HEK293 (cell line): ENCODE results near the gene TAF5L.

Experiments used
- CTCF ChIA-PET: fragments of 350-600 bp; formaldehyde crosslinking; extraction: SDS; loops from one replicate; lab custom pipeline; 2021; ENCODE audit warnings: antibody characterized with exemption; lab: Yijun Ruan, JAX
- POLR2A ChIA-PET: fragments of 300-600 bp; formaldehyde crosslinking; extraction: SDS; loops from one replicate; lab custom pipeline; 2020; ENCODE audit warnings: antibody characterized with exemption, inconsistent platforms; lab: Yijun Ruan, JAX
- H3K27ac ChIP-seq: fragments of 200-500 bp; sonication (Bioruptor generic); 2 replicates; pipeline ENCODE4 v1.5.1; 2014; ENCODE audit warnings: low read depth, low read length, control low read depth, inconsistent platforms; ENCODE audit errors: extremely low read depth
- H3K36me3 ChIP-seq, 2 experiments: fragments of 200-500 bp in 1 of 2; sonication (Bioruptor generic) in 1 of 2; 1 replicate in 1 of 2; 2 replicates in 1 of 2; pipeline ENCODE4 v1.5.1; 2014 to 2017; ENCODE audit warnings: inconsistent platforms in 2 of 2, low read length in 2 of 2; ENCODE audit not compliant: control insufficient read depth in 2 of 2, insufficient read depth in 1 of 2
- H3K4me1 ChIP-seq: fragments of 200-500 bp; sonication (Bioruptor generic); 2 replicates; pipeline ENCODE4 v1.5.1; 2014; ENCODE audit warnings: mild to moderate bottlenecking, low read length, inconsistent platforms; ENCODE audit not compliant: control insufficient read depth, insufficient read depth
- H3K4me3 ChIP-seq: 2 replicates; pipeline ENCODE4 v1.5.1; 2011; ENCODE audit warnings: low read depth, mild to moderate bottlenecking, control low read depth, low read length, moderate library complexity
- H3K9me3 ChIP-seq: fragments of 200-500 bp; sonication (Bioruptor generic); 2 replicates; pipeline ENCODE4 v1.5.1; 2014; ENCODE audit warnings: low read depth, low read length, inconsistent platforms; ENCODE audit not compliant: control insufficient read depth, insufficient read depth
- BCL11A ChIP-seq: fragments of 450-650 bp; formaldehyde crosslinking; IDR thresholded peaks from 2 replicates; pipeline ENCODE4 v1.5.1; 2016; ENCODE audit warnings: low read depth, missing biosample characterization, missing genetic modification characterization
- KLF8 ChIP-seq: fragments of 450-650 bp; formaldehyde crosslinking; IDR thresholded peaks from 2 replicates; pipeline ENCODE4 v1.5.1; 2016; ENCODE audit warnings: missing biosample characterization, missing genetic modification characterization
- OSR2 ChIP-seq: fragments of 450-650 bp; formaldehyde crosslinking; IDR thresholded peaks from 2 replicates; pipeline ENCODE4 v1.5.1; 2016; ENCODE audit warnings: missing biosample characterization, missing genetic modification characterization
- PRDM4 ChIP-seq: fragments of 450-650 bp; formaldehyde crosslinking; IDR thresholded peaks from 2 replicates; pipeline ENCODE4 v1.5.1; 2017; ENCODE audit warnings: missing biosample characterization, missing genetic modification characterization
- YY2 ChIP-seq: fragments of 450-650 bp; formaldehyde crosslinking; IDR thresholded peaks from 2 replicates; pipeline ENCODE4 v1.5.1; 2016; ENCODE audit warnings: missing biosample characterization, missing genetic modification characterization
- ZBTB48 ChIP-seq: fragments of 450-650 bp; formaldehyde crosslinking; IDR thresholded peaks from 2 replicates; pipeline ENCODE4 v1.5.1; 2016; ENCODE audit warnings: missing biosample characterization, missing genetic modification characterization
- ZBTB8A ChIP-seq: fragments of 450-650 bp; formaldehyde crosslinking; IDR thresholded peaks from 2 replicates; pipeline ENCODE4 v1.5.1; 2016; ENCODE audit warnings: missing biosample characterization, missing genetic modification characterization
- ZNF112 ChIP-seq: fragments of 450-650 bp; formaldehyde crosslinking; IDR thresholded peaks from 2 replicates; pipeline ENCODE4 v1.5.0; 2017; ENCODE audit warnings: missing biosample characterization, missing genetic modification characterization
- ZNF114 ChIP-seq: fragments of 450-650 bp; formaldehyde crosslinking; IDR thresholded peaks from 2 replicates; pipeline ENCODE4 v1.5.0; 2017; ENCODE audit warnings: missing biosample characterization, missing genetic modification characterization
- ZNF157 ChIP-seq: fragments of 450-650 bp; formaldehyde crosslinking; IDR thresholded peaks from 2 replicates; pipeline ENCODE4 v1.5.1; 2016; ENCODE audit warnings: missing biosample characterization, missing genetic modification characterization
- ZNF16 ChIP-seq: fragments of 450-650 bp; formaldehyde crosslinking; IDR thresholded peaks from 2 replicates; pipeline ENCODE4 v1.5.1; 2016; ENCODE audit warnings: low read depth, missing biosample characterization, missing genetic modification characterization
- ZNF404 ChIP-seq: fragments of 450-650 bp; formaldehyde crosslinking; IDR thresholded peaks from 2 replicates; pipeline ENCODE4 v1.5.1; 2017; ENCODE audit warnings: missing biosample characterization, missing genetic modification characterization
- ZNF529 ChIP-seq: fragments of 450-650 bp; formaldehyde crosslinking; IDR thresholded peaks from 2 replicates; pipeline ENCODE4 v1.5.1; 2017; ENCODE audit warnings: missing genetic modification characterization, missing biosample characterization; ENCODE audit not compliant: insufficient replicate concordance
- ZNF548 ChIP-seq: fragments of 450-650 bp; formaldehyde crosslinking; IDR thresholded peaks from 2 replicates; pipeline ENCODE4 v1.5.1; 2016; ENCODE audit warnings: missing biosample characterization, missing genetic modification characterization
- ZNF549 ChIP-seq: fragments of 450-650 bp; IDR thresholded peaks from 2 replicates; pipeline ENCODE4 v1.5.1; 2018; ENCODE audit warnings: missing biosample characterization, missing genetic modification characterization, mild to moderate bottlenecking, inconsistent platforms, moderate library complexity
- ZNF558 ChIP-seq: fragments of 450-650 bp; formaldehyde crosslinking; IDR thresholded peaks from 2 replicates; pipeline ENCODE4 v1.5.1; 2016; ENCODE audit warnings: missing biosample characterization, missing genetic modification characterization
- ZNF600 ChIP-seq: fragments of 450-650 bp; formaldehyde crosslinking; IDR thresholded peaks from 2 replicates; pipeline ENCODE4 v1.5.1; 2016; ENCODE audit warnings: missing biosample characterization, missing genetic modification characterization
- ZNF843 ChIP-seq: fragments of 450-650 bp; formaldehyde crosslinking; IDR thresholded peaks from 2 replicates; pipeline ENCODE4 v1.5.1; 2016; ENCODE audit warnings: missing biosample characterization, missing genetic modification characterization
- ZSCAN5A ChIP-seq: fragments of 450-650 bp; formaldehyde crosslinking; IDR thresholded peaks from 2 replicates; pipeline ENCODE4 v1.5.1; 2016; ENCODE audit warnings: missing biosample characterization, missing genetic modification characterization
- TF ChIP-seq, protein P1 (sequence below): fragments of 450-650 bp; formaldehyde crosslinking; IDR thresholded peaks from 2 replicates; pipeline ENCODE4 v1.5.1; 2017; ENCODE audit warnings: missing biosample characterization, missing genetic modification characterization
- TF ChIP-seq, protein P2 (sequence below): fragments of 450-650 bp; formaldehyde crosslinking; IDR thresholded peaks from 2 replicates; pipeline ENCODE4 v1.5.1; 2017; ENCODE audit warnings: missing biosample characterization, missing genetic modification characterization
- TF ChIP-seq, protein P3 (sequence below): fragments of 450-650 bp; formaldehyde crosslinking; IDR thresholded peaks from 2 replicates; pipeline ENCODE4 v1.5.1; 2017; ENCODE audit warnings: missing biosample characterization, missing genetic modification characterization
- TF ChIP-seq, protein P4 (sequence below): fragments of 450-650 bp; formaldehyde crosslinking; IDR thresholded peaks from 2 replicates; pipeline ENCODE4 v1.5.0; 2017; ENCODE audit warnings: missing biosample characterization, missing genetic modification characterization, borderline replicate concordance

The TAF5L gene

GRCh38 chr1:229651546-229651945 is 25.6 kb upstream of the TAF5L start (continued):
- TF ChIP-seq, protein P1, sequence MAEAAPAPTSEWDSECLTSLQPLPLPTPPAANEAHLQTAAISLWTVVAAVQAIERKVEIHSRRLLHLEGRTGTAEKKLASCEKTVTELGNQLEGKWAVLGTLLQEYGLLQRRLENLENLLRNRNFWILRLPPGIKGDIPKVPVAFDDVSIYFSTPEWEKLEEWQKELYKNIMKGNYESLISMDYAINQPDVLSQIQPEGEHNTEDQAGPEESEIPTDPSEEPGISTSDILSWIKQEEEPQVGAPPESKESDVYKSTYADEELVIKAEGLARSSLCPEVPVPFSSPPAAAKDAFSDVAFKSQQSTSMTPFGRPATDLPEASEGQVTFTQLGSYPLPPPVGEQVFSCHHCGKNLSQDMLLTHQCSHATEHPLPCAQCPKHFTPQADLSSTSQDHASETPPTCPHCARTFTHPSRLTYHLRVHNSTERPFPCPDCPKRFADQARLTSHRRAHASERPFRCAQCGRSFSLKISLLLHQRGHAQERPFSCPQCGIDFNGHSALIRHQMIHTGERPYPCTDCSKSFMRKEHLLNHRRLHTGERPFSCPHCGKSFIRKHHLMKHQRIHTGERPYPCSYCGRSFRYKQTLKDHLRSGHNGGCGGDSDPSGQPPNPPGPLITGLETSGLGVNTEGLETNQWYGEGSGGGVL (tag by site-specific recombination): no peak
- TF ChIP-seq ZNF529 (tag by site-specific recombination): no peak
- no peak for TF ChIP-seq ZNF600 (tag by site-specific recombination)
- no peak for TF ChIP-seq ZSCAN5A (tag by site-specific recombination)
- no peak for TF ChIP-seq ZNF112 (tag by site-specific recombination)
- no peak for TF ChIP-seq BCL11A (tag by site-specific recombination)

DNA sequence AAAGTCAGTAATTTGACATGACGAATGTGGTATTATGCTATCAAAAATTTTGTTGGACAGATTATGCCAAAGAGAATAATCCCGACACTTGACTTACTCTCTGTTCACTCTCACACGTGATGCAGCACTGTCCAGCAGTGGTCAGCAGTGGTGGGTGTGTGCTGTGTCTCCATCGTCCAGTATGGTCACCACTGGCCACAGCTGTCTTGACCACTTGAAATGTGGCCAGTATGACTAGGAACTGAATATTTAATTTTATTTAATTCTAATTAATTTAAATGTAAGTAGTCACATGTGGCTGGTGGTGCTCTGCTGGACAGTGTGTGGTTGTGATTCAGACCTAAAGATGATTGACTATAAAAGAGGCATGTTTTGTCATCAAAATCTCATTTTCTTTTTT is 24.1 kb upstream of the TAF5L start:
- TF ChIP-seq ZNF16 (tag by site-specific recombination) (no peak), ZNF549 (tag by site-specific recombination) (no peak), ZNF558 (tag by site-specific recombination) (no peak), OSR2 (no peak), ZNF843 (tag by site-specific recombination) (no peak), ZNF112 (tag by site-specific recombination) (no peak), ZBTB8A (tag by site-specific recombination) (no peak), ZNF548 (no peak), ZNF114 (no peak)
- TF ChIP-seq, protein P2, sequence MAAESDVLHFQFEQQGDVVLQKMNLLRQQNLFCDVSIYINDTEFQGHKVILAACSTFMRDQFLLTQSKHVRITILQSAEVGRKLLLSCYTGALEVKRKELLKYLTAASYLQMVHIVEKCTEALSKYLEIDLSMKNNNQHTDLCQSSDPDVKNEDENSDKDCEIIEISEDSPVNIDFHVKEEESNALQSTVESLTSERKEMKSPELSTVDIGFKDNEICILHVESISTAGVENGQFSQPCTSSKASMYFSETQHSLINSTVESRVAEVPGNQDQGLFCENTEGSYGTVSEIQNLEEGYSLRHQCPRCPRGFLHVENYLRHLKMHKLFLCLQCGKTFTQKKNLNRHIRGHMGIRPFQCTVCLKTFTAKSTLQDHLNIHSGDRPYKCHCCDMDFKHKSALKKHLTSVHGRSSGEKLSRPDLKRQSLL (tag by site-specific recombination): no peak
- TF ChIP-seq, protein P3, sequence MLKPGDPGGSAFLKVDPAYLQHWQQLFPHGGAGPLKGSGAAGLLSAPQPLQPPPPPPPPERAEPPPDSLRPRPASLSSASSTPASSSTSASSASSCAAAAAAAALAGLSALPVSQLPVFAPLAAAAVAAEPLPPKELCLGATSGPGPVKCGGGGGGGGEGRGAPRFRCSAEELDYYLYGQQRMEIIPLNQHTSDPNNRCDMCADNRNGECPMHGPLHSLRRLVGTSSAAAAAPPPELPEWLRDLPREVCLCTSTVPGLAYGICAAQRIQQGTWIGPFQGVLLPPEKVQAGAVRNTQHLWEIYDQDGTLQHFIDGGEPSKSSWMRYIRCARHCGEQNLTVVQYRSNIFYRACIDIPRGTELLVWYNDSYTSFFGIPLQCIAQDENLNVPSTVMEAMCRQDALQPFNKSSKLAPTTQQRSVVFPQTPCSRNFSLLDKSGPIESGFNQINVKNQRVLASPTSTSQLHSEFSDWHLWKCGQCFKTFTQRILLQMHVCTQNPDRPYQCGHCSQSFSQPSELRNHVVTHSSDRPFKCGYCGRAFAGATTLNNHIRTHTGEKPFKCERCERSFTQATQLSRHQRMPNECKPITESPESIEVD (tag by site-specific recombination): no peak
- Histone ChIP-seq H3K36me3 (peaks cover 70 to 92% of the 10 kb centered on the region in 2 experiments), H3K4me1 (no peaks in the 10 kb centered on the region), H3K4me3 (no peak overlapping the region), H3K9me3 (no peaks in the 10 kb centered on the region), H3K27ac (no peak overlapping the region)
- ChIA-PET CTCF (interaction anchor here (0.6 to 1.2 kb wide), 3 partner anchors 12 to 312 kb away, joined by 3 to 5 read pairs (median 4); no protein-coding TSS in a partner anchor), POLR2A (no interaction called here)

GRCh38 chr1:229648406-229648805 is 22.5 kb upstream of the TAF5L start:
- Histone ChIP-seq H3K9me3 (no peaks in the 10 kb centered on the region), H3K36me3 (peaks cover 67 to 94% of the 10 kb centered on the region in 2 experiments), H3K27ac (no peak overlapping the region), H3K4me3 (no peak overlapping the region), H3K4me1 (no peaks in the 10 kb centered on the region)
- ChIA-PET POLR2A (interaction anchor here (0.6 kb wide), 1 partner anchor 551 kb away, joined by 3 read pairs; no protein-coding TSS in a partner anchor), CTCF (interaction anchor here (0.5 to 1.7 kb wide), 4 partner anchors 13 to 615 kb away, joined by 3 to 11 read pairs (median 3); no protein-coding TSS in a partner anchor)
- TF ChIP-seq ZNF114: no peak
- TF ChIP-seq, protein P4, sequence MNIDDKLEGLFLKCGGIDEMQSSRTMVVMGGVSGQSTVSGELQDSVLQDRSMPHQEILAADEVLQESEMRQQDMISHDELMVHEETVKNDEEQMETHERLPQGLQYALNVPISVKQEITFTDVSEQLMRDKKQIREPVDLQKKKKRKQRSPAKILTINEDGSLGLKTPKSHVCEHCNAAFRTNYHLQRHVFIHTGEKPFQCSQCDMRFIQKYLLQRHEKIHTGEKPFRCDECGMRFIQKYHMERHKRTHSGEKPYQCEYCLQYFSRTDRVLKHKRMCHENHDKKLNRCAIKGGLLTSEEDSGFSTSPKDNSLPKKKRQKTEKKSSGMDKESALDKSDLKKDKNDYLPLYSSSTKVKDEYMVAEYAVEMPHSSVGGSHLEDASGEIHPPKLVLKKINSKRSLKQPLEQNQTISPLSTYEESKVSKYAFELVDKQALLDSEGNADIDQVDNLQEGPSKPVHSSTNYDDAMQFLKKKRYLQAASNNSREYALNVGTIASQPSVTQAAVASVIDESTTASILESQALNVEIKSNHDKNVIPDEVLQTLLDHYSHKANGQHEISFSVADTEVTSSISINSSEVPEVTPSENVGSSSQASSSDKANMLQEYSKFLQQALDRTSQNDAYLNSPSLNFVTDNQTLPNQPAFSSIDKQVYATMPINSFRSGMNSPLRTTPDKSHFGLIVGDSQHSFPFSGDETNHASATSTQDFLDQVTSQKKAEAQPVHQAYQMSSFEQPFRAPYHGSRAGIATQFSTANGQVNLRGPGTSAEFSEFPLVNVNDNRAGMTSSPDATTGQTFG (tag by site-specific recombination): no peak
- no peak for TF ChIP-seq KLF8 (tag by site-specific recombination)
- TF ChIP-seq ZNF404 (tag by site-specific recombination): no peak
- no peak for TF ChIP-seq PRDM4
- no peak for TF ChIP-seq ZNF843 (tag by site-specific recombination)
- no peak for TF ChIP-seq YY2 (tag by site-specific recombination)
- TF ChIP-seq ZNF157 (tag by site-specific recombination): no peak
- TF ChIP-seq ZBTB48 (tag by site-specific recombination): no peak
